ENCODE results near the gene CHMP4A.

DNA sequence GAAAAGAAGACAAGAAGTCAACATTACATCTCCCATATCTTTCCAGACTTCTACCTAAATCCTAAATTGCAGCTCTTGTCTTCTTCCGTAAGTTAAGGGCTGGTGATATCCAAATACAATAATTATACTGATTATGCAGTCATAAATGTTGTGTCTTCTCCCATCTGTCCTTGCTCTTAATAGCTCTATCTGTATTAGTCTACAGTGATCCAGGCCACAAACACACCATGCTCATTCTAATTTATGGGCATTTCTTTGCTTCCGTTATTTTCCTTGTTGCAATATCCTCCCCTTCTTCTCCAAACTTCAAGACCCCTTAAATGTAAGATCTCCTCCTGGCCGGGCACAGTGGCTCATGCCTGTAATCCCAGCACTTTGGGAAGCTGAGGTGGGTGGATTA lies 6.2 kb upstream of the CHMP4A start:
- TF ChIP-seq EZH2 (IDR thresholded peaks at IDR 0.05; ENCODE audit: low read length, unreplicated experiment) = no peak
- TF ChIP-seq, protein P1, sequence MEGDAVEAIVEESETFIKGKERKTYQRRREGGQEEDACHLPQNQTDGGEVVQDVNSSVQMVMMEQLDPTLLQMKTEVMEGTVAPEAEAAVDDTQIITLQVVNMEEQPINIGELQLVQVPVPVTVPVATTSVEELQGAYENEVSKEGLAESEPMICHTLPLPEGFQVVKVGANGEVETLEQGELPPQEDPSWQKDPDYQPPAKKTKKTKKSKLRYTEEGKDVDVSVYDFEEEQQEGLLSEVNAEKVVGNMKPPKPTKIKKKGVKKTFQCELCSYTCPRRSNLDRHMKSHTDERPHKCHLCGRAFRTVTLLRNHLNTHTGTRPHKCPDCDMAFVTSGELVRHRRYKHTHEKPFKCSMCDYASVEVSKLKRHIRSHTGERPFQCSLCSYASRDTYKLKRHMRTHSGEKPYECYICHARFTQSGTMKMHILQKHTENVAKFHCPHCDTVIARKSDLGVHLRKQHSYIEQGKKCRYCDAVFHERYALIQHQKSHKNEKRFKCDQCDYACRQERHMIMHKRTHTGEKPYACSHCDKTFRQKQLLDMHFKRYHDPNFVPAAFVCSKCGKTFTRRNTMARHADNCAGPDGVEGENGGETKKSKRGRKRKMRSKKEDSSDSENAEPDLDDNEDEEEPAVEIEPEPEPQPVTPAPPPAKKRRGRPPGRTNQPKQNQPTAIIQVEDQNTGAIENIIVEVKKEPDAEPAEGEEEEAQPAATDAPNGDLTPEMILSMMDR (conservative IDR thresholded peaks at IDR 0.05; ENCODE audit: low read depth, low read length) = no peak
